GM18498 (cell line): Measurements from ENCODE around the gene TBC1D26.
"Not testable (repeated sequence)": the region's sequence is repeated elsewhere in the genome, so short reads cannot be mapped to it uniquely, and the experiment has no call there.

ENCODE experiments used
- ATAC-seq: cut with Tn5 transposase; IDR thresholded peaks from one replicate; pipeline ENCODE4 v1.9.1; 2021; ENCODE audit warnings: mild to moderate bottlenecking, moderate library complexity; ENCODE audit not compliant: unreplicated experiment

TBC1D26 gene

GRCh38 chr17:15742921-15743320, 10.8 kb downstream of the TBC1D26 start:
- ATAC-seq, result no peak

GRCh38 chr17:15744074-15744676, 12.1 kb downstream of the TBC1D26 start:
- no peak for ATAC-seq

- no peak for ATAC-seq
Measured at GRCh38 chr17:15744885-15745284, 12.8 kb downstream of the TBC1D26 start.

GRCh38 chr17:15749403-15749802, 17.3 kb downstream of the TBC1D26 start:
- ATAC-seq, result not testable (repeated sequence)

- ATAC-seq, result not testable (repeated sequence)
Measured at GRCh38 chr17:15768865-15769533, 36.9 kb downstream of the TBC1D26 start.

- not testable (repeated sequence) for ATAC-seq
Measured at GRCh38 chr17:15770679-15771078, 38.6 kb downstream of the TBC1D26 start.

- ATAC-seq, result no peak
Measured at GRCh38 chr17:15776871-15777270, 44.8 kb downstream of the TBC1D26 start.

- no peak for ATAC-seq
Measured at GRCh38 chr17:15777297-15777696, 45.2 kb downstream of the TBC1D26 start.

- no peak for ATAC-seq
Measured at GRCh38 chr17:15777717-15778116, 45.6 kb downstream of the TBC1D26 start.

GRCh38 chr17:15779119-15779518, 47.0 kb downstream of the TBC1D26 start:
- ATAC-seq, result no peak

GRCh38 chr17:15780188-15780587, 48.1 kb downstream of the TBC1D26 start:
- no peak for ATAC-seq

- ATAC-seq, result no peak
Measured at GRCh38 chr17:15782866-15783265, 50.8 kb downstream of the TBC1D26 start.

GRCh38 chr17:15783461-15783860, 51.4 kb downstream of the TBC1D26 start:
- no peak for ATAC-seq

- not testable (repeated sequence) for ATAC-seq
Measured at GRCh38 chr17:15784351-15784750, 52.3 kb downstream of the TBC1D26 start.

- ATAC-seq, result not testable (repeated sequence)
Measured at GRCh38 chr17:15787363-15788075, 55.4 kb downstream of the TBC1D26 start.

GRCh38 chr17:15788365-15788764, 56.3 kb downstream of the TBC1D26 start:
- ATAC-seq, result not testable (repeated sequence)
